HG03521 (cell line): Measurements from ENCODE around the gene SORBS2.

Source experiments
- ATAC-seq: cut with Tn5 transposase; IDR thresholded peaks from one replicate; pipeline ENCODE4 v1.9.1; 2021; ENCODE audit warnings: mild to moderate bottlenecking, moderate library complexity; ENCODE audit not compliant: unreplicated experiment

Gene SORBS2

GRCh38 chr4:185682236-185682635, 129.8 kb downstream of the SORBS2 start:
- ATAC-seq: no peak

- no peak for ATAC-seq
Observed at GRCh38 chr4:185681604-185682003, 130.4 kb downstream of the SORBS2 start.

- ATAC-seq: no peak
Observed at GRCh38 chr4:185680617-185681016, 131.4 kb downstream of the SORBS2 start.

GRCh38 chr4:185679523-185679922, 132.5 kb downstream of the SORBS2 start:
- ATAC-seq: no peak

- ATAC-seq: no peak
Observed at GRCh38 chr4:185677637-185678314, 134.2 kb downstream of the SORBS2 start.

GRCh38 chr4:185672618-185673017, 139.4 kb downstream of the SORBS2 start:
- ATAC-seq: no peak

GRCh38 chr4:185672151-185672550, 139.8 kb downstream of the SORBS2 start:
- no peak for ATAC-seq

GRCh38 chr4:185671496-185671895, 140.5 kb downstream of the SORBS2 start:
- no peak for ATAC-seq

- no peak for ATAC-seq
Observed at GRCh38 chr4:185671066-185671465, 140.9 kb downstream of the SORBS2 start.

GRCh38 chr4:185669288-185669687, 142.7 kb downstream of the SORBS2 start:
- ATAC-seq: no peak

- no peak for ATAC-seq
Observed at GRCh38 chr4:185666156-185666555, 145.8 kb downstream of the SORBS2 start.

- ATAC-seq: no peak
Observed at GRCh38 chr4:185665655-185666054, 146.3 kb downstream of the SORBS2 start.

- no peak for ATAC-seq
Observed at GRCh38 chr4:185664481-185664880, 147.5 kb downstream of the SORBS2 start.

GRCh38 chr4:185662030-185662778, 149.8 kb downstream of the SORBS2 start:
- no peak for ATAC-seq

GRCh38 chr4:185660340-185660739, 151.7 kb downstream of the SORBS2 start:
- ATAC-seq: no peak

GRCh38 chr4:185657699-185658098, 154.3 kb downstream of the SORBS2 start:
- ATAC-seq: no peak

GRCh38 chr4:185657183-185657582, 154.8 kb downstream of the SORBS2 start:
- no peak for ATAC-seq

- ATAC-seq: no peak
Observed at GRCh38 chr4:185656467-185656931, 155.5 kb downstream of the SORBS2 start.

- ATAC-seq: no peak
Observed at GRCh38 chr4:185654965-185655554, 156.9 kb downstream of the SORBS2 start.

- ATAC-seq: no peak
Observed at GRCh38 chr4:185654311-185654710, 157.7 kb downstream of the SORBS2 start.

GRCh38 chr4:185651851-185652250, 160.1 kb downstream of the SORBS2 start:
- ATAC-seq: no peak

GRCh38 chr4:185651137-185651677, 160.8 kb downstream of the SORBS2 start:
- no peak for ATAC-seq
